CD8-positive, alpha-beta memory T cell (primary cell): Measurements from ENCODE around the gene SMARCE1. TPM values are rescaled to one million over a fixed set of nuclear protein-coding genes. Genes with fewer than 3 reads are reported as not detected.

ENCODE experiments used
- CTCF ChIA-PET: fragments of 350-600 bp; sonication (Branson Sonifier 250); formaldehyde crosslinking; loops from one replicate; lab custom pipeline; 2021; ENCODE audit warnings: antibody characterized with exemption; lab: Charles Lee
- POLR2A ChIA-PET: fragments of 350-600 bp; sonication (Branson Sonifier 250); formaldehyde crosslinking; loops from one replicate; lab custom pipeline; 2021; ENCODE audit warnings: antibody characterized with exemption; lab: Charles Lee
- DNase-seq, 5 donors: peaks; one replicate each; pipeline versions ENCODE4 v3.0.0 to v3.0.0-alpha.2; 2020 to 2022; ENCODE audit warnings: mixed read lengths in 1 of 5
- H3K27ac ChIP-seq: one replicate; pipeline ENCODE4 v1.7.0; 2013; ENCODE audit warnings: low read depth, mild to moderate bottlenecking, low read length, moderate library complexity
- H3K27me3 ChIP-seq: 2 replicates; pipeline ENCODE4 v1.7.0; 2013; ENCODE audit warnings: low read length, mild to moderate bottlenecking; ENCODE audit not compliant: insufficient read depth, poor library complexity, severe bottlenecking
- H3K36me3 ChIP-seq: 2 replicates; pipeline ENCODE4 v1.7.0; 2013; ENCODE audit warnings: mild to moderate bottlenecking, low read length, moderate library complexity; ENCODE audit not compliant: insufficient read depth
- H3K4me1 ChIP-seq: 2 replicates; pipeline ENCODE4 v1.7.0; 2013; ENCODE audit warnings: mild to moderate bottlenecking, low read length, moderate library complexity; ENCODE audit not compliant: insufficient read depth
- H3K4me3 ChIP-seq: 2 replicates; pipeline ENCODE4 v1.7.0; 2013; ENCODE audit warnings: mild to moderate bottlenecking, low read length
- H3K9me3 ChIP-seq: 2 replicates; pipeline ENCODE4 v1.7.0; 2013; ENCODE audit warnings: mild to moderate bottlenecking, low read length
- H3K27ac Mint-ChIP-seq, 8 donors: one replicate each; pipeline ENCODE4 v1.8.0; 2020 to 2021; ENCODE audit warnings: mixed read lengths in 8 of 8, mild to moderate bottlenecking in 6 of 8, inconsistent platforms in 3 of 8, moderate library complexity in 3 of 8
- H3K27me3 Mint-ChIP-seq, 2 donors: one replicate each; pipeline ENCODE4 v1.8.0; 2020 to 2021; ENCODE audit warnings: mixed read lengths in 2 of 2, mild to moderate bottlenecking in 1 of 2, moderate library complexity in 1 of 2
- H3K36me3 Mint-ChIP-seq, 3 donors: one replicate each; pipeline ENCODE4 v1.8.0; 2020 to 2021; ENCODE audit warnings: mixed read lengths in 3 of 3, inconsistent platforms in 1 of 3, mild to moderate bottlenecking in 1 of 3
- H3K4me1 Mint-ChIP-seq, 3 donors: one replicate each; pipeline ENCODE4 v1.8.0; 2020 to 2021; ENCODE audit warnings: mixed read lengths in 3 of 3, inconsistent platforms in 1 of 3, mild to moderate bottlenecking in 1 of 3
- H3K4me3 Mint-ChIP-seq, 7 donors: one replicate each; pipeline ENCODE4 v1.8.0; 2020 to 2021; ENCODE audit warnings: mixed read lengths in 7 of 7, mild to moderate bottlenecking in 6 of 7, moderate library complexity in 4 of 7, inconsistent platforms in 2 of 7
- H3K9me3 Mint-ChIP-seq, 5 donors: one replicate each; pipeline ENCODE4 v1.8.0; 2020 to 2022; ENCODE audit warnings: mixed read lengths in 5 of 5, mild to moderate bottlenecking in 3 of 5, moderate library complexity in 2 of 5, inconsistent platforms in 1 of 5
- polyA plus RNA-seq: library from polyadenylated mRNA; unstranded; fragments of 300-500 nt; fragmentation: Illumina TruSeq; gene quantifications from one replicate; pipeline ENCODE4 v1.2.3, GENCODE V29; 2021
- total RNA-seq, 2 experiments: library from RNA; stranded (reverse); gene quantifications; one replicate each; pipeline ENCODE4 v1.2.3, GENCODE V29; 2021

Gene SMARCE1
- total and polyA plus RNA-seq, 3 experiments from 2014 or later = 101 to 216 (median 108) TPM

- H3K4me3 ChIP-seq = no peak overlapping the region
- ChIA-PET POLR2A (no interaction called here), CTCF (no interaction called here)
- H3K36me3 Mint-ChIP-seq = peaks cover 0 to 6% (median 2%) of the 10 kb centered on the region in 3 donors
- H3K9me3 ChIP-seq = no peaks in the 10 kb centered on the region
- H3K27ac Mint-ChIP-seq = peak overlapping the region; percentile 56 to 100 (median 96)
- peak overlapping the region in 1 of 7 donors; percentile 29 for H3K4me3 Mint-ChIP-seq
- H3K36me3 ChIP-seq = no peaks in the 10 kb centered on the region
- H3K27ac ChIP-seq = no peak overlapping the region
- peaks cover 77 to 98% (median 95%) of the 10 kb centered on the region in 3 donors for H3K4me1 Mint-ChIP-seq
- DNase-seq = no peak
- no peaks in the 10 kb centered on the region for H3K9me3 Mint-ChIP-seq
- peaks cover 0 to 4% of the 10 kb centered on the region in 2 donors for H3K27me3 Mint-ChIP-seq
- H3K27me3 ChIP-seq = no peaks in the 10 kb centered on the region
- peaks cover 100% of the 10 kb centered on the region for H3K4me1 ChIP-seq
Measured at GRCh38 chr17:40600486-40601046, 47.1 kb downstream of the SMARCE1 start.

DNA sequence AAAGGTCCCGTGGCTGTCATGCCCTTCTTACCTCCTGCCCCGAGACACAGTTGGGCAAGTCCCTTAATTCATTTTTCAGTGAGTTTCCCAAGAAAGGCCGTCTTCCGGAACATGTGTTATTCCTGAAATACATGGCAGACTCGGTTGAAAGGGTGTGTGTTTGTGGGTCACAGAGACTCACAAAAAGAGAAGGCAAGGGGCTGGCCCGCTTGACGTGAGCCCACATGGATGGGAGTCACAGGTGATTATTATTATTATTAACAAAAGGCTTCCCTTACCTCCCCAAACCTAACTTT lies 48.2 kb downstream of the SMARCE1 start:
- H3K4me1 ChIP-seq = peaks cover 97% of the 10 kb centered on the region
- ChIA-PET CTCF (interaction anchor here (1.5 kb wide), 1 partner anchor 20 kb away, joined by 4 read pairs; no protein-coding TSS in a partner anchor), POLR2A (interaction anchor here (1.0 kb wide), 1 partner anchor 17 kb away, joined by 3 read pairs; no protein-coding TSS in a partner anchor)
- H3K27ac Mint-ChIP-seq = peak overlapping the region; percentile 96 to 100 (median 98)
- peaks cover 0 to 4% of the 10 kb centered on the region in 2 donors for H3K27me3 Mint-ChIP-seq
- no peak for DNase-seq
- no peaks in the 10 kb centered on the region for H3K27me3 ChIP-seq
- no peaks in the 10 kb centered on the region for H3K9me3 Mint-ChIP-seq
- peaks cover 0 to 6% (median 2%) of the 10 kb centered on the region in 3 donors for H3K36me3 Mint-ChIP-seq
- H3K9me3 ChIP-seq = no peaks in the 10 kb centered on the region
- H3K27ac ChIP-seq = peak overlapping the region; percentile 19
- H3K4me1 Mint-ChIP-seq = peaks cover 67 to 91% (median 86%) of the 10 kb centered on the region in 3 donors
- H3K4me3 ChIP-seq = peak overlapping the region; percentile 47
- H3K4me3 Mint-ChIP-seq = peak overlapping the region; percentile 53 to 86 (median 79)
- H3K36me3 ChIP-seq = no peaks in the 10 kb centered on the region

DNA sequence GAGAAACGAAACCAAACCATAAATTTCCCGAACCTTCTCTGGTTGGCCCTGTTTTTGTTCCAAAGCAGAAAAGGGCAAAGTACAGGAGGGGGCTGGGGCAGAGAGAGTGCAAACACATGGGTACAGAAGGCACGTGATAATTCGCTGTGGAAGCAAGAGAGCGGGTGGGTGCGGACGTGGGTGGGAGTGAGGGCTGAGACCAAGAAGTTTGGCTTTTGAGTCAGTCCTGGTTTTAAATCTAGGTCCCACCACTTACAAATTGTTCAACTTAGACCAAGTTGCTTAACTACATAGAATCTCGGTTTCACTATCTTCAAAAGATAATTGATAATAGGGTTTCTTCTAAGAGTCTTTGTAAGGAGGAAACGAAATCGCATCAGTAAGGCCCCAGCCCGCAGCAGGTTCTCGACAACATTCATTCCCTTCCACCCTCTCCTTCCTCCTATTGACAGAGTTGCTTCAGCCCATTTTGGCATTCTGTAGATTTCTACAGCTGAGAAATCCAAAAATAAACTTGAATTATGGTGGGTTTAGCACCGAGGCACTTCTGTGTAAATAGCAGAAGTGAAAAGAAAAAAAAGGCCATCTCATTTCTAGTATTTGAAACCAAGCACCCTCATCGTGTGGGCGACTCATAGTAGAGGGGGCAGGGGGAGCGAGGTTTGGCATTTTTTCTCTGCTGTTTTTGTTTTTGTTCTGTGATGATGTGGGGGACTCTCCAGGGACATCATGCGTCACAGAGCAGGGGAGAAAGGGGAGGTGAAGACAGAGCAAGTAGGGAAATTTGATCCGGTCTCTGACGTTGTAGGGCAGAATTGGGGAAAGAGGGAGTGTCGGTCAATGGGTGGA lies 48.8 kb downstream of the SMARCE1 start:
- CTCF ChIA-PET = interaction anchor here (1.0 to 1.5 kb wide), 5 partner anchors 17 to 66 kb away, joined by 3 to 6 read pairs (median 4); partner anchors contain the start of gene CCR7

GRCh38 chr17:40598301-40598618 lies 49.4 kb downstream of the SMARCE1 start:
- Histone ChIP-seq H3K27me3 (no peaks in the 10 kb centered on the region), H3K27ac (peak overlapping the region; percentile 19), H3K9me3 (no peaks in the 10 kb centered on the region), H3K4me3 (peak overlapping the region; percentile 47), H3K4me1 (peaks cover 86% of the 10 kb centered on the region), H3K36me3 (no peaks in the 10 kb centered on the region)
- peaks cover 0 to 4% of the 10 kb centered on the region in 2 donors for H3K27me3 Mint-ChIP-seq
- ChIA-PET POLR2A (interaction anchor here (0.9 to 1.0 kb wide), 2 partner anchors 8 to 16 kb away, joined by 3 read pairs; no protein-coding TSS in a partner anchor), CTCF (interaction anchor here (1.0 to 1.8 kb wide), 6 partner anchors 14 to 65 kb away, joined by 3 to 6 read pairs (median 4); partner anchors contain the start of gene CCR7)
- peaks cover 59 to 80% (median 76%) of the 10 kb centered on the region in 3 donors for H3K4me1 Mint-ChIP-seq
- H3K9me3 Mint-ChIP-seq = no peaks in the 10 kb centered on the region
- no peak for DNase-seq
- peaks cover 0 to 6% (median 2%) of the 10 kb centered on the region in 3 donors for H3K36me3 Mint-ChIP-seq
- H3K27ac Mint-ChIP-seq = peak overlapping the region; percentile 96 to 100 (median 98)
- H3K4me3 Mint-ChIP-seq = peak overlapping the region; percentile 53 to 86 (median 79)

More for the DNA sequence above, 48.8 kb downstream of the SMARCE1 start:
- Mint-ChIP-seq H3K36me3 (peaks cover 0 to 6% (median 2%) of the 10 kb centered on the region in 3 donors), H3K4me1 (peaks cover 62 to 86% (median 81%) of the 10 kb centered on the region in 3 donors), H3K27ac (peak overlapping the region; percentile 96 to 100 (median 98)), H3K27me3 (peaks cover 0 to 4% of the 10 kb centered on the region in 2 donors), H3K9me3 (no peaks in the 10 kb centered on the region), H3K4me3 (peak overlapping the region; percentile 53 to 86 (median 79))
- H3K4me3 ChIP-seq = peak overlapping the region; percentile 47
- no peaks in the 10 kb centered on the region for H3K27me3 ChIP-seq
- peaks cover 91% of the 10 kb centered on the region for H3K4me1 ChIP-seq
- DNase-seq = peak; percentile 38 to 90 (median 74)
- H3K27ac ChIP-seq = peak overlapping the region; percentile 19
- POLR2A ChIA-PET = interaction anchor here (0.9 to 1.0 kb wide), 2 partner anchors 9 to 16 kb away, joined by 3 read pairs; no protein-coding TSS in a partner anchor
- no peaks in the 10 kb centered on the region for H3K36me3 ChIP-seq
- no peaks in the 10 kb centered on the region for H3K9me3 ChIP-seq

DNA sequence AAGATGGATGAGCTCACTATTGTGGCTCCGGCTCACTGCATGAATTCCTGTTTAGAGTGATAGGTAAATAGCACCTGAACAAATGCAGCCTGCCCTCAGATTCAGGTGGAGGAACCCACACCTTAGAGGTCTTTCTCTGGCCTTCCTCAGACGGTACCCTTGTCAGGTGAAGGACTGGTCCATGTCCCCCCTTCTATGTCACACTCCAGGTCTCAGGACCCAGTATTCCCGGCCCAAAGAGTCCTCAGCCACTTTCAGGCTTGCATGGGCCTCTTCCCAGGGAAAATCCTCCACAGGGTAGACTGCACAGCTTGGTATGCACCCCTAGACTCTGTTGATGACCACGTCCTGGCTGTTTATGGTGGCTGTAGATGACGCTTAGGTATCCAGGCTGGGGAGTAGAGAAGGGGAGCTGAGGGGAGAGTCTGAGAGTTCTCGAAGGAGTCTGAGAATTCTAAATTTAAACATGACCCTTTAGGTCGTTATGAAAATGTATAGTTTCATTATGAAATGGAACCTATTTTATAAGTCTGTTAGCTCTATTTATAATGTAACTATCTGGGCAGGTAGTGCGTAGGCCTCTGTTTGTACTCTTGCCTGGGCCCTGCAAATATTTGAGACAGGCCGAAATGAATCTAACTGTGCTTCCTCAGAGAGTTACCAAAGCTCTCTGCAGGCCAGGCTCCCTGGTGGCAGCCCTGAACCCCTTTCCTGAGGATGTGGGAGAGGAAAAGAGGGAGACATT lies 49.9 kb downstream of the SMARCE1 start:
- Histone ChIP-seq H3K4me3 (peak overlapping the region; percentile 47), H3K36me3 (no peaks in the 10 kb centered on the region), H3K9me3 (no peaks in the 10 kb centered on the region), H3K27ac (peak overlapping the region; percentile 19), H3K4me1 (peaks cover 83% of the 10 kb centered on the region), H3K27me3 (no peaks in the 10 kb centered on the region)
- Mint-ChIP-seq H3K27ac (peak overlapping the region; percentile 96 to 100 (median 98)), H3K36me3 (peaks cover 0 to 6% (median 2%) of the 10 kb centered on the region in 3 donors), H3K27me3 (no peaks in the 10 kb centered on the region), H3K4me1 (peaks cover 54 to 75% (median 70%) of the 10 kb centered on the region in 3 donors), H3K9me3 (no peaks in the 10 kb centered on the region), H3K4me3 (peak overlapping the region in 6 of 7 donors; percentile 78 to 86 (median 79))
- ChIA-PET CTCF (interaction anchor here (1.0 to 1.8 kb wide), 6 partner anchors 15 to 64 kb away, joined by 3 to 6 read pairs (median 4); partner anchors contain the start of gene CCR7), POLR2A (interaction anchor here (0.9 to 1.0 kb wide), 2 partner anchors 8 to 15 kb away, joined by 3 to 4 read pairs; no protein-coding TSS in a partner anchor)
- DNase-seq = no peak

GRCh38 chr17:40597156-40597555 lies 50.5 kb downstream of the SMARCE1 start:
- no peaks in the 10 kb centered on the region for H3K9me3 ChIP-seq
- no peaks in the 10 kb centered on the region for H3K27me3 Mint-ChIP-seq
- peak overlapping the region; percentile 47 for H3K4me3 ChIP-seq
- ChIA-PET POLR2A (interaction anchor here (1.0 kb wide), 1 partner anchor 15 kb away, joined by 4 read pairs; no protein-coding TSS in a partner anchor), CTCF (interaction anchor here (1.3 to 1.8 kb wide), 3 partner anchors 15 to 37 kb away, joined by 5 to 6 read pairs (median 6); no protein-coding TSS in a partner anchor)
- peaks cover 80% of the 10 kb centered on the region for H3K4me1 ChIP-seq
- peaks cover 48 to 69% (median 65%) of the 10 kb centered on the region in 3 donors for H3K4me1 Mint-ChIP-seq
- peak overlapping the region; percentile 82 to 100 (median 98) for H3K27ac Mint-ChIP-seq
- H3K27me3 ChIP-seq = no peaks in the 10 kb centered on the region
- H3K36me3 ChIP-seq = no peaks in the 10 kb centered on the region
- peak in 1 of 5 donors; percentile 65 for DNase-seq
- no peak overlapping the region for H3K27ac ChIP-seq
- peaks cover 0 to 6% (median 2%) of the 10 kb centered on the region in 3 donors for H3K36me3 Mint-ChIP-seq
- H3K4me3 Mint-ChIP-seq = peak overlapping the region in 2 of 7 donors; percentile 9 to 79
- H3K9me3 Mint-ChIP-seq = no peaks in the 10 kb centered on the region
